Measurements from ENCODE around the gene DENND6B.

DNA sequence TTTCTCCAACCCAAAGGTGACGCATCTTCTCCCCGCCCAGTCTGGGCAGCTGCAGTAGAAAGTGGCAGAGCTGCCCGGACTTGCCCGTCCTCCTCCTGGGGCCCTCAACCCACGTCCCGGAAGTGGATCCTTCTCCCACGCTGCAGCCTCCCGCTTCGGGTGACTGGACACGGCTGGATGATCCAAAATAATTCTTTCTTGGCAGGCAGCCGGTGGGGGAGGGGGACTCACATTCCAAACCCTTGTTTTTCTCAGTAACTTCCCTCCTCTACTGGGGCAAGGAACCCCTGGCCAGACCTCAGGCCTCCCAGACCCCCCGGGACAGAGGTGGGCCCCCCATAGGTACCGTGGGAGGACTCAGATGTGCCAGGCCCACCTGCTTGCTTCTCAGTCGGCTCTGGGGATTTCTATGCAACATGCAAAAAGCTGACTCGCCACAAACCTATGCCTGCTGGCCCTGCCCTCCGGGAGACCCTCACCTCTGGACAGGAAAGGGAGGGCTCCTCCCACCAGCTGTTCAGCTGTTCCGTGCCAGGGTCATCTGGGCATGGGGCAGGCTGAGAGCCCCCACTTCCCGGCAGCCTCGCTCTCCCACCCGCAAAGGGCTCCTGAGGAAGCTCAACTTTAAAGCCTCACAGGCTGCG is 20.8 kb downstream of the DENND6B start:
- TF ChIP-seq, protein P1, sequence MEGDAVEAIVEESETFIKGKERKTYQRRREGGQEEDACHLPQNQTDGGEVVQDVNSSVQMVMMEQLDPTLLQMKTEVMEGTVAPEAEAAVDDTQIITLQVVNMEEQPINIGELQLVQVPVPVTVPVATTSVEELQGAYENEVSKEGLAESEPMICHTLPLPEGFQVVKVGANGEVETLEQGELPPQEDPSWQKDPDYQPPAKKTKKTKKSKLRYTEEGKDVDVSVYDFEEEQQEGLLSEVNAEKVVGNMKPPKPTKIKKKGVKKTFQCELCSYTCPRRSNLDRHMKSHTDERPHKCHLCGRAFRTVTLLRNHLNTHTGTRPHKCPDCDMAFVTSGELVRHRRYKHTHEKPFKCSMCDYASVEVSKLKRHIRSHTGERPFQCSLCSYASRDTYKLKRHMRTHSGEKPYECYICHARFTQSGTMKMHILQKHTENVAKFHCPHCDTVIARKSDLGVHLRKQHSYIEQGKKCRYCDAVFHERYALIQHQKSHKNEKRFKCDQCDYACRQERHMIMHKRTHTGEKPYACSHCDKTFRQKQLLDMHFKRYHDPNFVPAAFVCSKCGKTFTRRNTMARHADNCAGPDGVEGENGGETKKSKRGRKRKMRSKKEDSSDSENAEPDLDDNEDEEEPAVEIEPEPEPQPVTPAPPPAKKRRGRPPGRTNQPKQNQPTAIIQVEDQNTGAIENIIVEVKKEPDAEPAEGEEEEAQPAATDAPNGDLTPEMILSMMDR (IDR thresholded peaks at IDR 0.05), result no peak
- peak in 1 of 2 donors; percentile 21 for TF ChIP-seq POLR2A (IDR thresholded peaks at IDR 0.05)
